GM12873 (cell line): ENCODE results near the gene CDK16.

Experiments
- CTCF ChIP-seq: IDR thresholded peaks from 2 replicates; pipeline ENCODE4 v1.5.1; 2012; ENCODE audit warnings: low read depth, mild to moderate bottlenecking, moderate library complexity, low read length, control low read depth; ENCODE audit not compliant: insufficient read depth; ENCODE audit errors: missing control alignments

CDK16 gene

DNA sequence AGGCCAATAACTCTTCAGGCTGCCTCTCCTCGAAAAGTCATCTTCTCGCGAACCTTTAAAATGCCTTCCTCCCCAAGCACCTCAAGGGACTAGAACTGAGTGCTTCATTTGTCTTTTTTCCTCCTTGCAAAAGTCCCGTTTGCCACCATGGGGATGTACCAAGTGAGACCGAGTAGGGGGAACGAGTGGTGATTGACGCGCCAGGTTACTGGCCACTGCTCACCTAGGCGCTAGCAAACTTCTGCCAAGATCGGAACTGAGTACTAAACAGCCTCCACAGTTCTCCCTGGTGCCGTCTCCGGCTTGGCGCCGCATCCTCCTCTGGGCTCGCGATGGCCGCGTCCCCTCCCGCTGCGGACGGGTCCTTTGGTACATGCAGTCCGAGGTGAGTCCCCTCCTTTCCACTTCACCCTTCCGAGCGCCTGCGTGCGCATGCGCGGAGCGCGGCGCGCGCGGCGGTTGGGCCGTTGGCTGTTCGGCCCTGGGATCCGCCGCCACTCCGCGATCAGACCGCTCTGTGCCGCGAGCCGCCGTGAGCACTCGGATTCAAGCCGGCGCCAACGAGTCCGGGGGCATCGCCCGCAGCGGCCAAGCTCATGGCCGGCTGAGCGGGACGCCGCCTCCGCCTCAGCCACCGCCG is at the start of gene CDK16:
Gene CDK16, plus strand, starts transcription at position 402 of the 640 bp plus-strand sequence. CDS start 4,877 bp downstream, outside the sequence.
- no peak for TF ChIP-seq CTCF

DNA sequence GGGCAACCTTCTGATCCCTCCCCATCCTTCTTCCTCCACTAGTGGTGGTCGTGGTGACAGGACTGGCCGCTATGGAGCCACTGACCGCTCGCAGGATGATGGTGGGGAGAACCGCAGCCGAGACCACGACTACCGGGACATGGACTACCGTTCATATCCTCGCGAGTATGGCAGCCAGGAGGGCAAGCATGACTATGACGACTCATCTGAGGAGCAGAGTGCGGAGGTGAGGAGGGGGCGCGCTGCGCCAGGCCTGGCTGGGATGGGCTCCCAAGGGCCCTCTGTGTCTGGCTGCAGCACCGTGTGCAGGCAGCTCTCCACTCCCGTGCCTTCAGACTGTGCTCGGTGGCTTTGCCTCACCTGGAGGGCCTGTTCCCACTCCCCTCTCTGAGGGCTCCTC is 49.2 kb upstream of the CDK16 start:
- no peak for TF ChIP-seq CTCF

- TF ChIP-seq CTCF, result no peak
Observed at GRCh38 chrX:47169726-47170515, 48.6 kb upstream of the CDK16 start.

DNA sequence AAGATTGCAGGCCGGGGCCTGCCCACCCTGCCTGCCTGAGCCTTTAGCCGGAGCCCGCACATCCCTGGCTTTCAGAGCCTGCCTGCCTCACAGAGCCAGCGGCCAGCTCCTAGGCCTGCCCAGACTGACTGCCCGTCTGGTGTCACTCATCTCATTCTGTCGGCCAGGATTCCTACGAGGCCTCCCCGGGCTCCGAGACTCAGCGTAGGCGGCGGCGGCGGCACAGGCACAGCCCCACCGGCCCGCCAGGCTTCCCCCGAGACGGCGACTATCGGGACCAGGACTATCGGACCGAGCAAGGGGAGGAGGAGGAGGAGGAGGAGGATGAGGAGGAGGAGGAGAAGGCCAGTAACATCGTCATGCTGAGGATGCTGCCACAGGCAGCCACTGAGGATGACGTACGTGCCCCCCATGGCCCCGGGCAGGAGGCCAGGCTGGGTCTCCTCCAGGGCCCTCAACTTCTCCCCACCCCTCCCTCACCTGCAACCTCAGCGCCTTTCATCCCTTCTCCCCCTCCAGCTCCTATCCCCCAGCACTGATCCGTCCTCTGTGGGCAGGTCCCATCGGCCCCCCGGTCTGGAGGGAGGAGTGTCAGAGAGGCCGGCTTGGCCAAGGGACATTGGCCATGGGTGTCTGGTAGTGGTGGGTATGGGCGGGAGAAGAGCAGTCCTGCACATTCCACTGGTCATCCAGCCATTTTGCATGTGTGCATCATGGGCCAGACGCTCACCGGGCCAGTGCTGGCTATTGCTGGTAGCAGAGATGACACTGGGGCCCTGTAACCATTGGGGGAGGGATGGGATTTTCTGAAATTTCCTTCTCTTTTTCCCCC is 47.4 kb upstream of the CDK16 start:
- no peak for TF ChIP-seq CTCF

- TF ChIP-seq CTCF, result no peak
Observed at GRCh38 chrX:47171996-47172395, 46.5 kb upstream of the CDK16 start.

DNA sequence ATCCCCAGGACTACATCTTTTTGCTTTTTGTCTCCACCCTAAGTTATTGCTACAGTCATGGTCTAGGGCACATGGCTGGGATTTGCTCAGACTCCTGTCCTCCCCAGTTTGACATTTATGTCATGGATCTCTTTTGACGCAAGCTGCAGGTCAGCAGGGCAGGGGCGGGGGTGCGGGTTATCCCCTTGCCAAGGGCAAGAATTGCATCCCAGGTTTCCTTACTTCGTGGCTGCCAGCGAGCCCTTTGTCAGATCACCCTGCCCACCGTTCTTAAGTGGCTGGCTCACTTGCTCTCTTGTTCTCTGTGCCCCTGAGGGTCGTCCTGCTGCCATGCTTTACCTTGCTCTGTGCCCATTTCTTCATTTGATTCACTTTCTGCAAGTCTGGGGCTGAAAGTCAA is 45.9 kb upstream of the CDK16 start:
- no peak for TF ChIP-seq CTCF
